HG03442 (cell line): ENCODE results near the gene RALGDS.
"Not testable (repeated sequence)": the region's sequence is repeated elsewhere in the genome, so short reads cannot be mapped to it uniquely, and the experiment has no call there.

ENCODE experiments used
- ATAC-seq: cut with Tn5 transposase; IDR thresholded peaks from one replicate; pipeline ENCODE4 v1.9.1; 2021; ENCODE audit warnings: mild to moderate bottlenecking, moderate library complexity; ENCODE audit not compliant: unreplicated experiment

Gene RALGDS

DNA sequence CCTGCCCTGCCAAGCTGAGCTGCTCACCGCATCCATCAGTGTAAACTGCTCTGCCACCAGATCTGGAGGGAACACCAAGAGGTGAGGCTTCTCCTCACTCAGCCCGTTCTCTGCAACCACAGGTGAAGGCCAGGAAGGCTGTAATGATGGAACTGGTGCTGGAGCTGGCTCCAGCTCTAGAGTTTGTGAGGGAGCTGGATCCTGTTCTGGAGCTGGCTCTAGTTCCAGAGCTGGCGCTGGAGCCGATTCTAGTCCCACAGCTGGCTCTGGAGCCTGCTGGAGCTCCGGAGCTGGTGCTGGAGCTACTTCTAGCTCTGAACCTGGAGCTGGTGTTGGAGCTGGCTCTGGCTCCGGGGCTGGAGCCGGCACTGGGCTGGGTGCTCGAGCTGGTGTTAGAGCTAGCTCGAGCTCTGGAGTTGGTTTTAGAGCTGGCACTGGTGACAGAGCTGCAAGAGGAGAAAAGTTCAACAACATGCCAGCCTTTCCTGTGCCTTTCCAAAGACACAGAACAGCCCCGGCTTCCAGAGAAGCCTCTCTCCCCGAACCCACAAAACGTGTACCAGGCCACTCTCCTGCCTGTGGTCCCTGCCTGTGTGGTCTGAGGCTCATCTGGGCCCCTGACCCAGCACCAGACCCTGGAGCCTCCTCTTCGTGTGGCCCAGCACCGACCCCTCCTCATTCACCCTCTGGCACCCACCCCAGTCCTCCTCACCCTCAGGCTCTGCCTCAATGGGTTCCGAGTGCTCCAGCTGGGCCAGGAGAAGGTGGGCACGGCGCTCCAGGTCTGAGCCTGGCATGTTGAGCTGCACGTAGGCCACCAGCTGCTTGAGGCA lies 12.9 kb downstream of the RALGDS start:
- no peak for ATAC-seq

DNA sequence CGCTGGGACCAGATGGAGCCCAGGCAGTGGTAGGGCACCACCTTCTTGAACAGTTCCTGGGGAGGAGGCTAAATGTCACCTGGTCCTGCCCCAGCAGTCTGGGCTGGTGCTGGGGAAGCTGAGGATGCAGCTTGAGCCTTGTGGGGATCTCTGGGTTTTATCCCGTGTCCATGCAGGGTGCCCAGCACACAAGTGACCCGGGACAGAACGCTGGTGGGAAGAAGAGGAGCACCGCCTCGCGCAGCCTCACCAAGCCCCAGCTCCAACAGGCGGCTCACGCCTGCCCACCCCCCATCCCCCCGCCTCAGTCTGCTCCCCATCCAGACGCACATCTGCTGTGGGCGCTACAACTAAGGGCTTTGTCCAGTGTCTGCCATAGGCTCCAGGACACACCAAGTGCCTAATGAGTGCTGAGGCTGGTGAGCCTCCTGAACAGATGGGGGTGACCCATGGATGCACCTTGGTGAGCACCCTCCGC lies 13.8 kb downstream of the RALGDS start:
- ATAC-seq = no peak

- no peak for ATAC-seq
These were observed 14.4 kb downstream of the RALGDS start for GRCh38 chr9:133106511-133107244.

GRCh38 chr9:133105461-133105770 lies 15.6 kb downstream of the RALGDS start:
- no peak for ATAC-seq

- ATAC-seq = no peak
These were observed 16.2 kb downstream of the RALGDS start for GRCh38 chr9:133104718-133105460.

GRCh38 chr9:133103987-133104505 lies 17.0 kb downstream of the RALGDS start:
- ATAC-seq = no peak

DNA sequence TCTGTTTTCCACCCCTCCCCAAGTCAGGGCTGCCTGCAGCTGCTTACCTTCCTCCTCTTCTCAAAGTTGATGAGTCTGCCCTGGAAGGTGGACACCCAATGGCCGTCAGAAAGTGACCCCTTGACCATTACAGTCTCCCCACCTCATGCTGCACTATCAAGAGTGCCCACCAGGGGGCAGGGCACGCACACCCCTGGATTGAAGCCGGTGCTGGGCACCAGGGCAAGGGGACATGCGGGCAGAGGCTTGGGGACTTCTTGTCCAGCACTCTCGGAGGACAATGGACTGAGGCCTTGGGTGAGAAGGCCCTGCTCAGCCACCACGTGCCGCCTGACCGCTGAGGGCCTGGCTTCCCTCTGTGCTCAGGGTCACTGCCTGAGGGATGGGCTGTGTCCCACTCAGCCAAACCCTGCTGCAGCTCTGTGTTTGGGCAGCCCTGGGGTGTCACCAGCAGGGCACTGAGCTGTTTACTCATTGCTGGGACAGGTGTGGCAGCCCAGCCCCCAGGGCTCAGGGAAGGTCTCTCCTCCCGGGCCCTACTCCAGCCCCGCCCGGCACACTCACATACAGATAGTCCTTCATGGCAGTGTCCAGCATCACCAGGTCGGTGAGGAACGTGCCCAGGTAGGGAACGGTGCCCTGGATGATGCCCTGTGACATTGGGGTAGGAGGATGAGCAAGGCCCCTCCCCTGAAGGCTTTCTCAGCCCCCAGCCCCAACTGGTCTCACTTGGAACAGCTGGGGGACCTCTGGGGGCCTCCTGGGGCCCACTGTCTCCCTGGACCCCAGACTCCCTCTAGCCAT lies 17.7 kb downstream of the RALGDS start:
- no peak for ATAC-seq

- ATAC-seq = no peak
These were observed 18.6 kb downstream of the RALGDS start for GRCh38 chr9:133102190-133103021.

DNA sequence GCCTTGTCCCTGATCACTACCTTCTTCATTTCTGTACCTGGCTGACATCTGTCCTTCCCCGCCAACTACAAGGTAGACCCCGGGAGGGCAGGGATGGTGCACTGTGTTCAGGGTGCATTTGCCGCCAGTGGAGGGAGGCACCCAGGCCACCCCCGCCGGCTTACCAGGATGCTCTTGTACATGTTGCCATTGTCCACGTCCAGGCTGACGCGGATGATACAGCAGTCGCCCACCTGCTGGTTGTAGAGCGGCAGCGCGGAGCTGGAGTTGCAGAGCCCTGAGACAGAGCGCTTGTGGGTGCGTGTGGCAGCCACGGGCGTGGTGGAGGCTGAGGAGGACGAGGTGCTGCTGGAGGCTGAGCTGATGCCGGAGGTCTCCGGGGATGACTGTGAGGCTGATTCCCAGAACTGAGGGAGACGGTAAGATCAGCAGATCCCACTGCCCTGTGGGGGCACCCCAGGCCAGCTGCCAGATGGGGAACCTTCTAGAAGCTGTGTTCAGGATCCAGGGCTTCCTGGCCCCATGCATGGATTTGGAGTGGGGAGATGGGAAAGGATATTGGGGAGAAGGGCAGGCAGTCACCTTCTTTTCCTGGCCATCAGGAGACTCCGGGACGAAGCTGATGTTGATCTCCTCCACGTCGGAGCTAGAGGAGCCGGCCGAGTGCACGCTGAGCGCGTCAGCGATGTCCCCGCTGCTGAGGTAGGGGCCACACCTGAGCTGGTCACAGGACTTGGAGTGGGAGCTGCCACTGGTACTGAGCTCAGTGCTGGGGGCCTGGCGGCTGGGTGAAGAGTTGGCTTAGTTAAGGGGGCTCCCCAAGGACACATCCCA lies 19.5 kb downstream of the RALGDS start:
- ATAC-seq = no peak

GRCh38 chr9:133100506-133101355 lies 20.3 kb downstream of the RALGDS start:
- ATAC-seq = no peak

DNA sequence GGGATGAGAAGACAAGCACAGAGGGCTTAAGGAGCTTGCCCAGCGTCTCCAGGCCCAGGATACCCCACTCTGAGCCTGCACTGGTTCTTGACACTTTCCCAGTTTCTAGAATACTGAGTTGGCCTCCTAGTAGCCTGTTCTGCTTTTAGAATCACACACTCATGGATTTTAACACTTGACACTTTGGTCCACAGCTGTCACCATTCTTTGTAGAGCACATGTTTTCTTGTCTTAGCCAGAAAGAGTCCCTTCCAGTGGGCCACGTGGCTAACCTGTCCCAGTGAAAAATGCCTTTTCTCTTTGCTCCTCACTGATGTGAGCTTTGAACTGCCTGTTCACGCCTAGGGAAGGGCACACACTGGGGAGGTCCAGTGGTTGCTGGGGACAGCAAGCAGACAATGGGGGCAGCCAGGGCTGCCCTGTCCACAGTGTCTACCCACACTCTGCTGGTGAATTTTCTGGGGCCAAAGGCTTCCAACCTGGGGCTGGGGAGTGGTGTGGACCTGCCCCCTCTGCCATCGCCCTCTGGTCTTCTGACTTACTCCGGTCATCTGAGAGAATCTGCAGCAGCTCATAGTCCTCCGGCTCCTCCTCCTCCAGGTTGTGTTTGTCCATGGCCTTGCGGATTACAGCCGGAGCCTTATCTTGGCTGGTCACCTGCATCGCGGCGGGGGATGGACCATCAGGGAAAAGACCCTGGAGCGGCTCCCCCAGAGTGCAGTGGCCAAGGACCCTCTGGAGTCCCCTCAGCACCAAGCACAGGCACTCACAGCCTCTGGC lies 21.1 kb downstream of the RALGDS start:
- no peak for ATAC-seq

DNA sequence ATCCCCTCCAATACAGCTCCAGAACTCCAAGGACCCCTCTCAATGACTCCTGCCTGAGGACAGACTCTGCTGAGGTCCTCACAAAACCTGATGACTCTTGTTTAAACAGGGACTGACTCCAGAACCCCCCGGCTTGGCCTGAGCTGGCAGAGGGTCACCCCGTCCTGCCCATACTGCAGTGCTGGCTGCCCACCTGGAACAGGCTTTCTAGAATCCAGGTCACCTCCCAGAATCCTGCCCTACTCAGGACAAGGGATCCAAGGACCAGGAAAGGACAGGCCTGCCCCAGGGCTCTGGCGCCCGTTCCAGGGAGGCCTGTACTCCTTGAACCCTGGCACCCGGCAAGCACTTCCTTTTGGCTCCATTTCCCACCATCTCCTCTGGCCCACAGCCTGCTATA lies 22.2 kb downstream of the RALGDS start:
- ATAC-seq = no peak

DNA sequence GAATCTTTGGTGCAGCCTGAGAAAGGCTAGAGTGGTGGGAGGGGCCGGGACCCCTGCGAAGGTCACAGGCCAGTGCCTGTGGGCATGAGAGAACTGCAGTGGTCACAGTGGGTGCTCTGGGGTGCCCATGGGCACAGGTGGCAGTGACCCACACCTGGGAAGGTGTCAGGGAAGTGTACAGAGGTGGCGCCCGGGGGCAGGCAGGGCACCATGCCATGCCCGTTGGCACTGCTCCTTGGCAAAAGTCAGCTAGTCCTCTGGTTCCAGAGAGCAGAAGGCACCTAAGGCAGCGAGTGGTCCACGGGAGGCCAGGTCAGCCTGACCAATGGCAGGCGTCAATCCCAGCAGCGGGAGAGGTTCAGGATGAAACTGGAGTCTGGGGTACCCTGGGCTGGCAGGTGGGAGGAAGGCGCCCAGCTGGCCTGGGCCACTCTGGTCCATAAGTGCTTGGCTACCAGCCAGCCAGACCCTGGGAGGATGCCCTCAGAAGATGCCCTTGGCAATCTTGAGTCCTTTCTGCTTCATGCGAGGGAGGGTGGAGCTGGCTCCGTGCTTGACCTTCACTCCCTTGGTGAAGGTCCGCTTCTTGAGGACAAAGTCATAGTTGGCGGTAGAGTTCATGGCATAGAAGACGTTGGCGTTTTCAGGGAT lies 22.8 kb downstream of the RALGDS start:
- no peak for ATAC-seq

- ATAC-seq = no peak
These were observed 26.1 kb downstream of the RALGDS start for GRCh38 chr9:133094842-133095393.

- ATAC-seq = not testable (repeated sequence)
These were observed 26.7 kb downstream of the RALGDS start for GRCh38 chr9:133094351-133094750.

DNA sequence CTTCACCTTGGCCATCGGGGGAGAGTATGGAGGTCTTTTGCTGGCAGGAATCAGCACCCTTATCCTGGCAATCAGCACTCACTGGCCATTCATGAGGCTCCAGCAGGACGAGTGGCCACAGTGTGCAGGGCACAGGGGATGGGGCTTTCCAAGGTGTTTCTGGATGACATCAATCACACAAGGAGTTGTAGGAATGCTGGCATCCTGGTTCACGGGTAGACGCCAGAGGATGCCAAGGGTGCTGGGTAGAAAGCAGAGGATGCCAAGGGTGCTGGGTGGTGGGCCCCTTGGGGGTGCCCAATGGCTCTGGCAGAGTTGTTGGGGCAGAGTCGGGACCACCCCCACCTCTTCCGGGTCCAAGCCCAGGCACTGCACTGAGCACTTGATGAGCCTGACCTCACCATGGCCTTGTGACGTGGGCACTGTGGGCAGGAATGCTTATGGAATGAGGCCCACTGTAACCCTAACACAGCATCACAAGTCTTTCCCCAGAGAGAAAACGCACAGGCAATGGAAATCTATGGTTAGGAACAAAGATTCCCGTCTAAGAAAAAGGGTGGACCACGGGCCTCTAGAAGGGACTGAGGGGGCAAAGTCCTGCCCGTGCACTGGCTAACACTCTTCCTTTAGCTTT lies 30.2 kb downstream of the RALGDS start:
- no peak for ATAC-seq
